Glutamatergic neuron (in vitro differentiated cells): ENCODE data around the gene MRRF. TPM values are rescaled to one million over a fixed set of nuclear protein-coding genes. Genes with fewer than 3 reads are reported as not detected.

Experiments
- DNase-seq: peaks from one replicate; pipeline ENCODE4 v3.0.0; 2022
- H3K27ac Mint-ChIP-seq: one replicate; pipeline ENCODE4 v1.8.0; 2020; ENCODE audit warnings: mild to moderate bottlenecking, mixed read lengths, inconsistent platforms; ENCODE audit not compliant: unreplicated experiment
- H3K27me3 Mint-ChIP-seq: one replicate; pipeline ENCODE4 v1.8.0; 2020; ENCODE audit warnings: mild to moderate bottlenecking, moderate library complexity, mixed read lengths, inconsistent platforms; ENCODE audit not compliant: unreplicated experiment
- H3K36me3 Mint-ChIP-seq: one replicate; pipeline ENCODE4 v1.8.0; 2020; ENCODE audit warnings: mild to moderate bottlenecking, mixed read lengths, inconsistent platforms; ENCODE audit not compliant: unreplicated experiment
- H3K4me1 Mint-ChIP-seq: one replicate; pipeline ENCODE4 v1.8.0; 2020; ENCODE audit warnings: mild to moderate bottlenecking, low read depth, mixed read lengths, inconsistent platforms; ENCODE audit not compliant: unreplicated experiment
- H3K4me3 Mint-ChIP-seq: one replicate; pipeline ENCODE4 v1.8.0; 2020; ENCODE audit warnings: mild to moderate bottlenecking, mixed read lengths, inconsistent platforms; ENCODE audit not compliant: unreplicated experiment
- H3K9me3 Mint-ChIP-seq: one replicate; pipeline ENCODE4 v1.8.0; 2020; ENCODE audit warnings: mild to moderate bottlenecking, moderate library complexity, mixed read lengths, inconsistent platforms; ENCODE audit not compliant: unreplicated experiment
- CTCF ChIP-seq: fragments of 200-600 bp; sonication (generic); IDR thresholded peaks from one replicate; pipeline ENCODE4 v1.5.0; 2021; ENCODE audit not compliant: partially characterized antibody, unreplicated experiment
- total RNA-seq: library from RNA; stranded (reverse); fragmentation: NEBNext Ultra II Directional; extraction: Animal tissue kit (Norgen Biotek cat#: 25700); gene quantifications from one replicate; pipeline ENCODE4 v1.2.1, GENCODE V29; 2021; ENCODE audit not compliant: unreplicated experiment

MRRF gene
- total RNA-seq, 1 donor from 2014 or later = 16.9 TPM

GRCh38 chr9:122251351-122251750 lies 13.3 kb upstream of the MRRF start:
- H3K27ac Mint-ChIP-seq = no peak overlapping the region
- no peaks in the 10 kb centered on the region for H3K36me3 Mint-ChIP-seq
- H3K9me3 Mint-ChIP-seq = no peaks in the 10 kb centered on the region
- no peak overlapping the region for H3K4me3 Mint-ChIP-seq
- DNase-seq = no peak
- no peaks in the 10 kb centered on the region for H3K4me1 Mint-ChIP-seq
- H3K27me3 Mint-ChIP-seq = no peaks in the 10 kb centered on the region
- TF ChIP-seq CTCF = no peak

DNA sequence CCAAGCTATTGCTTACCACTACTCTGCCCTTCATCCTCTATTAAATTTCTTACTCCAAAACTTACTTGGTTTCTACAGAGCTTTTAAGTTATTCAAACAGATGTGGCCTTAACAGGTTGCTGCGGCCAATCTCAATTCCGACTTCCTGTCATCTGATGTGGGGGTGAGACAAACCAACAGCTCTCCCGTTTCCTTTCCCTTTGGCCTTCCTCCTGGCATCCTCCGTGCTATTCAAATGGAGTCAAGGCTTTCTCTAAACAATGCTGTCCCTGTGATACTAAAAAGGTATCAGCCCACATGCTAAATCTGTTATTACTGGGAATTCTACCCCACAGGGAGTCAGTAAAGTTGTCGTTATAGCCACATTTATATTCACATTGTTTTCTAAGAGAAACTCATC lies 11.9 kb upstream of the MRRF start:
- H3K27me3 Mint-ChIP-seq = no peaks in the 10 kb centered on the region
- DNase-seq = no peak
- H3K9me3 Mint-ChIP-seq = no peaks in the 10 kb centered on the region
- no peaks in the 10 kb centered on the region for H3K4me1 Mint-ChIP-seq
- no peaks in the 10 kb centered on the region for H3K36me3 Mint-ChIP-seq
- H3K4me3 Mint-ChIP-seq = no peak overlapping the region
- no peak for TF ChIP-seq CTCF
- H3K27ac Mint-ChIP-seq = no peak overlapping the region

DNA sequence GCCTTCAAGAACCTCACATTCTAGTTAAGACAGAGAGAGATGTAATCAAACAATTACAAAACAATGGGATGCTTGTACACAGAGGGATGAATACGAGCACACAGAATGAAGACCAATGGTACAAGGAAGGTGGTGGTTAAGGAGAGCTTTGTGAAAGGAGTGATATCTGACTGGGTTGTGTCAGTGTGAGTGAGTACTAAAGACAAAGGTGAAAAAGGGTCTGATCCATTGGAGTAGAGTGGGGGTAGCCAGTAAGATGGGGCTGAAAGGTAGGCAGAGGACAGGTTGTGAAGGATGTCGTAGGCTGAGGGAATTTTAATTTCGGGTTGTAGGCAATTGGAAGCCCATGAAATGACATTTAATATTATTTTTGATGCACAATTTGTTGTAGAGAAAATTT lies 9.9 kb upstream of the MRRF start:
- Mint-ChIP-seq H3K36me3 (no peaks in the 10 kb centered on the region), H3K27ac (no peak overlapping the region)

DNA sequence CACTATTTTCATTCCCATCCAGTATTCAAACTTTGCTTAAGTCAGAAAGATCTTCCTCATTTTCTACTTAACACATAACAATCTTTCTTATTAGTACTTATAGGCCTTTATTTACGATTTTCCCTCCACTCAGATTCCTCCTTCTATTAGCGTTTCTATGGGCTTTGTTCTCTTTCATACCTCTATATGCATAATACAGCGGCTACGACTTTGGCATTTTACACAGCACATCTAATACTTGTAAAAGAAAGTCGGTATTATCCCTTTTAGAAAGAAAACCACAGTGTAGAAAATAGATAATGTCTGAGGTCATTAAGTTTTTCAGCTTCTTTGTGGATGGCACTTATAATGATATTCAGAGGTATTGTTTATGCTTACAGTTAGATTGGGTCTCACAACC lies 8.5 kb upstream of the MRRF start:
- DNase-seq = no peak
- no peak overlapping the region for H3K4me3 Mint-ChIP-seq
- no peaks in the 10 kb centered on the region for H3K4me1 Mint-ChIP-seq
- H3K9me3 Mint-ChIP-seq = no peaks in the 10 kb centered on the region
- TF ChIP-seq CTCF = no peak
- no peaks in the 10 kb centered on the region for H3K27me3 Mint-ChIP-seq
- H3K27ac Mint-ChIP-seq = no peak overlapping the region
- H3K36me3 Mint-ChIP-seq = no peaks in the 10 kb centered on the region

More for the DNA sequence above, 9.9 kb upstream of the MRRF start:
- Mint-ChIP-seq H3K9me3 (no peaks in the 10 kb centered on the region), H3K4me1 (no peaks in the 10 kb centered on the region), H3K27me3 (no peaks in the 10 kb centered on the region), H3K4me3 (no peak overlapping the region)
- no peak for TF ChIP-seq CTCF
- no peak for DNase-seq

DNA sequence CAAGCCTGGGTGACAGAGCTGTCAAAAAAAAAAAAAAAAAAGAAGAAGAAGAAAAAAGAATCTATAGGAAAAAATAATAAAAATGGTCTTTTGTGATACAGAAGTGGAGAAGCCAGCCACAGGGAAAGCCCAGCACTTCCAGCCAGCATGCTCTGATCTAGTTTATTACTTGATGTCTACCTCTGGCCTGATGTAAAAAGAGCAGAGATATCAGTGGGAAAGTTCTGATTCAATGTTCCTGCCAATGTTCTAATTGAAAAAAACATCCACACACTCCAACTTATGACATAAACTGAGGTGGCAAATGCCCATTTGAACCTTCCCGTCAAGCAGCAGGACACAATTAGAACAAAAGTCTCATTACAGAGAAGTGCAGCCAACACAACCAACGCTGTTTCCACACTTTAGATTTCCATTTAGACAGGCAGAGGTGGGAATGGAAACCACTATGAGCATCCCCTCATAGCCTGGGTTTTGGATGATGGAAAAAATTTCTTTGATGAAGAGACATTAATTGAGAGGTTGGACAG lies 5.7 kb upstream of the MRRF start:
- no peaks in the 10 kb centered on the region for H3K9me3 Mint-ChIP-seq
- no peak overlapping the region for H3K27ac Mint-ChIP-seq
- no peak overlapping the region for H3K4me3 Mint-ChIP-seq
- no peaks in the 10 kb centered on the region for H3K36me3 Mint-ChIP-seq
- TF ChIP-seq CTCF = no peak
- peaks cover 5% of the 10 kb centered on the region for H3K4me1 Mint-ChIP-seq
- no peak for DNase-seq
- no peaks in the 10 kb centered on the region for H3K27me3 Mint-ChIP-seq
